ENCODE measurements around the gene LYSMD4. TPM values are rescaled to one million over a fixed set of nuclear protein-coding genes. Genes with fewer than 3 reads are reported as not detected.

Gene LYSMD4
- total RNA-seq, 4 donors from 2014 or later = 5.0 to 9.4 (median 7.0) TPM

DNA sequence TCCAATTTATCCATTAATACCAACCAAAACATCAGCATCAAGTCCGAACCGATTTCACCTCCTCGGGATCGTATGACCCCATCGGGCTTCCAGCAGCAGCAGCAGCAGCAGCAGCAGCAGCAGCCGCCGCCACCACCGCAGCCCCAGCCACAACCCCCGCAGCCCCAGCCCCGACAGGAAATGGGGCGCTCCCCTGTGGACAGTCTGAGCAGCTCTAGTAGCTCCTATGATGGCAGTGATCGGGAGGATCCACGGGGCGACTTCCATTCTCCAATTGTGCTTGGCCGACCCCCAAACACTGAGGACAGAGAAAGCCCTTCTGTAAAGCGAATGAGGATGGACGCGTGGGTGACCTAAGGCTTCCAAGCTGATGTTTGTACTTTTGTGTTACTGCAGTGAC lies 20.8 kb downstream of the LYSMD4 start:
- no peak overlapping the region for H3K4me3 ChIP-seq (replicated peaks in 1 of 3)
- TF ChIP-seq, protein P1, sequence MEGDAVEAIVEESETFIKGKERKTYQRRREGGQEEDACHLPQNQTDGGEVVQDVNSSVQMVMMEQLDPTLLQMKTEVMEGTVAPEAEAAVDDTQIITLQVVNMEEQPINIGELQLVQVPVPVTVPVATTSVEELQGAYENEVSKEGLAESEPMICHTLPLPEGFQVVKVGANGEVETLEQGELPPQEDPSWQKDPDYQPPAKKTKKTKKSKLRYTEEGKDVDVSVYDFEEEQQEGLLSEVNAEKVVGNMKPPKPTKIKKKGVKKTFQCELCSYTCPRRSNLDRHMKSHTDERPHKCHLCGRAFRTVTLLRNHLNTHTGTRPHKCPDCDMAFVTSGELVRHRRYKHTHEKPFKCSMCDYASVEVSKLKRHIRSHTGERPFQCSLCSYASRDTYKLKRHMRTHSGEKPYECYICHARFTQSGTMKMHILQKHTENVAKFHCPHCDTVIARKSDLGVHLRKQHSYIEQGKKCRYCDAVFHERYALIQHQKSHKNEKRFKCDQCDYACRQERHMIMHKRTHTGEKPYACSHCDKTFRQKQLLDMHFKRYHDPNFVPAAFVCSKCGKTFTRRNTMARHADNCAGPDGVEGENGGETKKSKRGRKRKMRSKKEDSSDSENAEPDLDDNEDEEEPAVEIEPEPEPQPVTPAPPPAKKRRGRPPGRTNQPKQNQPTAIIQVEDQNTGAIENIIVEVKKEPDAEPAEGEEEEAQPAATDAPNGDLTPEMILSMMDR (IDR thresholded peaks at IDR 0.05) = no peak
- no peak for TF ChIP-seq POLR2A (IDR thresholded peaks at IDR 0.05)
- intact Hi-C loops (cut with DNase I) = no loop called here
- H3K27ac ChIP-seq = no peak overlapping the region
- H3K36me3 ChIP-seq = peaks cover 11 to 26% of the 10 kb centered on the region in 2 donors
- no peaks in the 10 kb centered on the region for H3K27me3 ChIP-seq
- peaks cover 4 to 20% of the 10 kb centered on the region in 2 donors for H3K4me1 ChIP-seq
- no peak for DNase-seq
- 82 to 86% methylated on average over 17 to 18 of the region's 18 CpGs for WGBS, 2 donors
- H3K9me3 ChIP-seq = no peaks in the 10 kb centered on the region

DNA sequence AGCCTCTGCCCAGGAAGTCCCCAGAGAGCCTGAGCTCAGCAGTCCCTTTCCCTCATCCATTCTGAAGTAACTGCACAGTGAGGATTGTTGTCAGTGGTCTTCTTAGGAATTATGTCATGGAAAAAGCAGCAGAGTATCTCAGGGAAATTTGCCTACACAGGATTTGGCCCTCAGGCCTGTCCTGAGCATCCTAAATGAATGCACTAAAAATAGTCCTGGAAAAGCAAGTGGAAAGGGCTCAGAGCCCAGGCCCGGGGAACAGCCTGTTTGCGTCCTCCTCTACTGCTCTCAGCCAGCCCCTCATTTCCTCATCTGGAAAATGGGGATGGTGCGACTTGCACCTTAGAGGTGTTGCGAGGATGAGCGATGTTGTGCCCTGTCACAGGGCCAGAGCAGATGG lies 21.6 kb downstream of the LYSMD4 start:
- TF ChIP-seq POLR2A (IDR thresholded peaks at IDR 0.05) = no peak
- TF ChIP-seq, protein P1 (IDR thresholded peaks at IDR 0.05) = no peak
- peaks cover 4 to 19% of the 10 kb centered on the region in 2 donors for H3K4me1 ChIP-seq
- no peak for DNase-seq
- H3K4me3 ChIP-seq (replicated peaks in 1 of 3) = no peak overlapping the region
- no peaks in the 10 kb centered on the region for H3K27me3 ChIP-seq
- no peaks in the 10 kb centered on the region for H3K9me3 ChIP-seq
- peaks cover 11 to 26% of the 10 kb centered on the region in 2 donors for H3K36me3 ChIP-seq
- intact Hi-C loops (cut with DNase I) = no loop called here
- no peak overlapping the region for H3K27ac ChIP-seq
- WGBS, 2 donors = 79 to 80% methylated on average over 5 of the region's 5 CpGs

DNA sequence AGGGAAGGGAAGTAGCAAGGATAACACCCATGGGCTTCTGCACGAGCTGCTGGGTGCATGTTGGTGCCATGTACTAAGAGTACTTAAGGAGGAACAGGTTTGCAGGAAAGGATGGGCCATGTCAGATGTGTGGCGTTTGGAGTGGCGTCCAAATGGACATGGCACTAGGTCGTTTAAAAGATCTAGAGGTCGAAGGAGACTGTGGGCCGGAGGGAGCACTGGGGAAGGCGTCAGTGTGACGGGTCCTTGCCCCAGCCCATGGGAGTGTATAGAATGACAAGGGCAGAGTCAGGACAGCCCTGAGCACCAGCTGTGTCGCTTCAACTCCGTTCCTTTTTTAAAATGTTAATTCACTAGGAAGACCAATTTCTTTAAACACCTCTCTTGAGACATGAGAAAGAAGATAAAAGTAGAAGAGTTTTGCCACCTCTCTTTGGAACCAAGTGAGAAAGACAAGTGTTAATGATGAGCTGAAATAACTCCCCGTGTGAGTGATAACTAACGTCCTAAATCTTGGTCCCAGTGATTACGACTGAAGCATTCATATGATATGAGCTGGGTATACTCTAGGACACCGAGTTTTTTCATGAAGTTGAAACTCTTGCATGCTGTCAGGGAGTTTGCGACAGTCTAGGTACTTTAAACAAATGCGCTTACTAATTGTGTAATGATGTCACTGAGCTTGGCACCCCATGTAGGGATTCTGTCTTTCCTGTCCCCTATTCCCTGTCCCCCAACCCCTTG lies 23.8 kb downstream of the LYSMD4 start:
- H3K4me1 ChIP-seq = peaks cover 4 to 19% of the 10 kb centered on the region in 2 donors
- TF ChIP-seq, protein P1 (IDR thresholded peaks at IDR 0.05) = no peak
- TF ChIP-seq POLR2A (IDR thresholded peaks at IDR 0.05) = no peak
- H3K9me3 ChIP-seq = no peaks in the 10 kb centered on the region
- no peak overlapping the region for H3K4me3 ChIP-seq (replicated peaks in 1 of 3)
- intact Hi-C loops (cut with DNase I) = loop anchor here (10.0 kb wide), 1 partner anchor 425 kb away; no protein-coding TSS in a partner anchor
- no peak for DNase-seq
- H3K27ac ChIP-seq = no peak overlapping the region
- WGBS, 2 donors = 89% methylated on average over 16 of the region's 16 CpGs
- no peaks in the 10 kb centered on the region for H3K27me3 ChIP-seq
- H3K36me3 ChIP-seq = peaks cover 7 to 22% of the 10 kb centered on the region in 2 donors

DNA sequence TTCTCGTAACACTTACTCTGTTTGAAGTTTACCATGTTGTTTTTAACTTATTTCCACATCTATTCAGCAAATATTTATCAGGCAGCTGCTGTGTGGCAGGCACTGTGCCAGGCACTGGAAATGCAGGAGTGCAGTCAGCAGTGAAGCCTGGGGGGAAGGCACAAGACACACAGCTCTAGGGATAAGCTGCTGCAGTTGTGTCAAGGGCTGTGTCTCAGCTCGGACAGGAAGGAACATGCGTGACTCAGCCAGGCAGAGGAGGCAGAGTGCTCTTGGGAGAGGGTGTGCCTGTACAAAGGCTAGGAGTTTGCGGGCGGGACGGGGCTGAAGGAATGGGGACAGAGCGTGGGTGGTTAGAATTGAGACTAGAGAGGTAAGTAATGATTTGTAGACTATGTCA lies 24.7 kb downstream of the LYSMD4 start:
- DNase-seq = peak; percentile 65 to 75
- WGBS, 2 donors = 45 to 52% methylated on average over 7 of the region's 7 CpGs
- H3K4me1 ChIP-seq = peaks cover 9 to 25% of the 10 kb centered on the region in 2 donors
- no peaks in the 10 kb centered on the region for H3K9me3 ChIP-seq
- H3K4me3 ChIP-seq (replicated peaks in 1 of 3) = no peak overlapping the region
- no peaks in the 10 kb centered on the region for H3K27me3 ChIP-seq
- H3K27ac ChIP-seq = peak overlapping the region in 1 of 3 donors; percentile 17
- intact Hi-C loops (cut with DNase I) = loop anchor here (10.0 kb wide), 1 partner anchor 424 kb away; no protein-coding TSS in a partner anchor
- no peak for TF ChIP-seq POLR2A (IDR thresholded peaks at IDR 0.05)
- TF ChIP-seq, protein P1 (IDR thresholded peaks at IDR 0.05) = no peak
- peaks cover 7 to 22% of the 10 kb centered on the region in 2 donors for H3K36me3 ChIP-seq

All from thyroid gland (tissue), 4 donors.